Fibroblast of skin of left quadriceps (primary cell): ENCODE measurements around the gene KCNJ10.

Source experiments
- DNase-seq, 2 experiments: peaks; one replicate each; pipeline ENCODE4 v3.0.0-alpha.2; 2013; ENCODE audit warnings: low read depth in 2 of 2

The KCNJ10 gene

DNA sequence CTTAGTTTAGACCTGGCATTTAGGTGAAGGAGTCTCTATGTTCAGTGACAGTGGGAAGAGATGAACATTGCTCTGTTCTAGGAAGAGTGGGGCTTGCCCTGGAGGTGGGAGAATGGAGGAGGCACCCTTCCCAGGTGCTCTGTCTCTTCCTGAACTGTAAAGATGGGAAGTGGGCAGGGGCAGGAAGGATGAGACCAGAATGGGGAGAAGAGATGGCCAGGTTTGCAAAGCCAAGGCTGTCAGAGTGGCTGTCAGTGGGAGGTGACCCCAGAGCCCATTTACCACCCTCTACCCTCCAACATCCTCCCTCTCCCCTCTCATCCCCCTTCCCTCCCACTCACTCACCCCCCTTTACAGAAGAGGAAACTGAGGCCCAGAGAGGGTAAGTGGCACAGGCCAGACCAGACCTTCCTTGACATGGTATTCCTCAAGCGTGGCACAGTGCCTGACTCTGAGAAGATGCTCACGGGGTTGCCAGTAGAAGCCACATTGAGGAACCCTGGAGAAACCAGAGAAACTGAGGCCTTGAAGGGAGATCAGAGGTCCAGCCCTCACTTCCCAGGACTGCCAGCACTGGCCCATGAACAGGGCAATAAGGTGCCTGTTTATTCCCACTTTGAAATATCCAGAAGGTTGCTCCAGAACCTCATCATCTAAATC, 29.9 kb upstream of the KCNJ10 start:
- no peak for DNase-seq

DNA sequence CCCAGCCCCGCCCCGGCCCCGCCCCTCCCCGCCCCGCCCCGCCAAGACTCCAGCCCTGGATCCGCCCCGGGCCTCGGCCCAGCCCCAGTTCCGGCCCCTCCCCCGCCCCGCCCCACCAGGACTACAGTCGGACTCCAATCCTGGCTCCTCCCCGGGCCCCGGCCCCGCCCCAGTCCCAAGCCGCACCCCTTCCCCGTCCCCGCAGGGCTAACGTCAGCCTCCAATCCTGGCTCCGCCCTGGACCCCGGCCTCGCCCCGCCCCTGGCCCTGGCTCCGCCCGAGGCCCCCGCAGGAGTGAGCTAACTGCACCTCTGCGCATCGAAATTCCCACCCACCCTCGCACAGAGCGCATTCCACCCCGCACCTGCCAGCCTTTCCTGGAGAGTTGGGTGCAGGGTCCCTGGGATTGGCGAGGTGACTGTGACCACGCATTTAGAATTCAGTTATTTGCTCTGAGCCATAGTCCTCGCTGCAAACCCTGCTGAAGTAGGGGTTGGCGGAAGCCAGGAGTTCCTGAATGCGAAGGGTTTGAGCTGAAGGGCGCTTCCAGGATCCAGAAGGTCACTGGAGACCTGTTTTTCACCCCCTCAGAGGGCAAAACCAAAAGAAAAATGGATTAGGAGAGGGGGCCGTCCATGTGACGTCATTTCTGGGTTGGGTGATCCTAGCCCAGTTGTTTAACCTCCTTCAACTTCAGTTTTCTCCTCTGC, 29.0 kb upstream of the KCNJ10 start:
- DNase-seq: peak; percentile 83 to 85

DNA sequence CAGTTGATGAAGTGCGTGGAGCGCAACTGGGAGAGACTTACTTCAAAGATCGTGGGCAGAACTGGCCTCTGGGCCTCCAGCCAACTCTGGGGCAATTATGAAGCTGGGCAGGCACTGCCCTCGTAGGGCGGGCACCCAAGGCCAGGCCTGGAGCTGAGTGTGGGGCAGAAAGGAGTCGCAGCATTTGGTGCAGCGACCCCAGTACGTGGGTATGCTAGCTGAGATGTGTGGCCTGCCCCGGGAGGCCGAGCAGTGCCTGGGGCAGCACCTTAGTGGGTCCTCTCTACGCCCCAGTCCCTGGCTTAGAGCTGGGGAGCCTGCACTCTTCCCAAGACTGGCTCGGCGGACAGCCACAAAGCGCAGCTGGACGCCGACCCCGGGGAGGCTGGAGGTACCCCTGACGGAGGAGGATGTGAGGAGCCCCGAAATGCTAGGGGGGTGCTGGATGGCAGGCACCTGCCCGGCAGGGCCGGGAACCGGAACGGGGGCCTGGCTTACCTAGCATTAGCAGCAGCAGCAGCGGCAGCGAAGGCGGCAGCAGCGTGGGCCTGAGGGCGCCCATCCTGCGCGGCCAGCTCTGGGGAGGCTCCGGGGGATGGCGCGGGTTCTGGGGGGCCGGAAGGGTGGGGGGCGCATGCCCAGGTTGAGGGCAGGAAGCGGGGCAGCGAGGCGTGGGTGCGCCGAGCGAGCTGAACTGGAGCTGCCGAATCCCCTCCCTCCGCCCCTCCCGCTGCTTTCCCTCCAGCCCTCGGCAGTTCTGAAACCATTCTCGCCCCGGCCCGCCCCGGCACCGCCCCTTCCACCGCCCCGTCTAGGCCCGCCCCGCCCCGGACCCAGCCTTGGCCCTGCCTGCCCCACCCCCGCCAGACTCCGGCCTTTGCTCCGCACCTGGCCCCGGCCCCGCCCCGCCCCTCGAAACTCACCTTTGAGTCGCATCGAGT, 28.2 kb upstream of the KCNJ10 start, which contains the start of gene IGSF8:
Gene IGSF8, minus strand, starts transcription at position 709 of the 941 bp plus-strand sequence. Its CDS starts 147 bp downstream, at position 562.
- DNase-seq: peak; percentile 49 to 52

DNA sequence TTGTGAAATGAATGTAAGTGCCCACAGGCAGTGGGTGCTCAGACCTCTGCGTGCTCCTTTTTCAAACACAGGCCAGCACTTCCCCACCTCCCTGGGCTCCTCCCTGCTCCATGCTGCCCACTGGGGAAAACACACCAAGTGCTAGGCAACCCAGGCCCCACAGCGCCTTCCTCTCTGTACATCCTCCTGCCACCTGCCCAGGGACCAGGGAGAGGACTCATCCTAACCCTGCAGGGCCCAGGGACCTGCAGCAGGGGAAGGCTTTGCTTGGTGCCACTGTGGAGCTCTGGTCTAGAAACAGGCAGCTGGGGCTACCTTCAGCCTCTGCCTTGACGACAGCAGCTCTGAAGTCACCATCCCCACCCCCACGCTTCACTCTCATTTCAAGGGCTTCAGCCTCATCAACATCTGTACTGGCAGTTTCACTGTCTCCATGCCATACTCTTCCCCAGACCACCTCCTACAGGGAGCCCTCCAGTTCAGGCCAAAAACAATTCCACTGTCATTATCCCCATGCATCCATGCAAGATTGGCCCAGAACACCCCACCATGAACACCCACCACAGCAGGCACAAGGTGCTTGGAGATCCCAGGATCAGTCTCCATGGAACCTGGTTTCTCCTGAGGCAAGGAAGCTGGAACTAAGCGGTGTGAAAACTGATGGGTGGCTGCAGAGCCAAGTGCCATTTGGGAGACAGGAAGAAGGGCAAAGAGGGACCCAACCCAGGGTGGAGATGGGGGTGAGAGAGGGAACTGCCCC, 27.4 kb upstream of the KCNJ10 start:
- DNase-seq: no peak

DNA sequence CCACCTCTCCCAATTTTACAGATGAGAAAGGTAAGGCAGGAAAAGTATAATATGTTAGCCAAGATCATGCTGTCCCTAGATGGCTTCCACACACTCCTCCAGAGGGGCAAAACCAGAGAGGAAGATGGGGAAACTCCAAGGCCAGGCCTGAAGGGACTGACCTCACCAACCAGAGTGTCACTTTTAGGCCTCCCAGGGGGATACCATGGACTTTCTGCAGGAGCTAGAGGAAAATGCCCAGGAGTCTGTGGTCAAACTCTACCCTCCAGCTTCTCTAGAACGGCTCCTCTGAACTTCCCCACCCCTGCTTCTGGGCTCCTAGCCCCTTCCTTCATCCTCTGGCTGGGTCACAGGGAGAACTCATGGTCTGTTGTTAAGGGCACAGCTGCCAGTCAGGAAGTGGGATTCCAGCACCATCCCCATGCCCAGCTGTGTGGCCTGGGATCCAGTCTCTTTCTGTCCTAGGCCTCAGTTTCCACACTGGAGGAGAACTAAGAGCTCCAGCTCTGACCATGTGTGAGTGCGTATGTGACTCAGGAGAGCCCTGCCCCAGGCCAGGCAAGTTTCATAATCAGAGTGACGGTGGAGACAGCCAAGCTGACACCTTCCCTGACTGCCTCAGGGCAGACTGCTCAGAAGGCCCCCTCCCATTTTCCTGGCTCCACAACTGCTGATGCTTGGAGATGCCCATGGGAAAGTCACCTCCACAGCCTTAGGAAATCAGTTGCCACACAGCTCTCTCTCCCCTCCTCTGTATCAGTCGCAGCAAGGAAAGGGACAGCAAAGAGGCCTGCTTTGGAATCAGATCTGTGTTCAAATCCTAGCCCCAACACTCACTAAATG, 26.5 kb upstream of the KCNJ10 start:
- DNase-seq: no peak

DNA sequence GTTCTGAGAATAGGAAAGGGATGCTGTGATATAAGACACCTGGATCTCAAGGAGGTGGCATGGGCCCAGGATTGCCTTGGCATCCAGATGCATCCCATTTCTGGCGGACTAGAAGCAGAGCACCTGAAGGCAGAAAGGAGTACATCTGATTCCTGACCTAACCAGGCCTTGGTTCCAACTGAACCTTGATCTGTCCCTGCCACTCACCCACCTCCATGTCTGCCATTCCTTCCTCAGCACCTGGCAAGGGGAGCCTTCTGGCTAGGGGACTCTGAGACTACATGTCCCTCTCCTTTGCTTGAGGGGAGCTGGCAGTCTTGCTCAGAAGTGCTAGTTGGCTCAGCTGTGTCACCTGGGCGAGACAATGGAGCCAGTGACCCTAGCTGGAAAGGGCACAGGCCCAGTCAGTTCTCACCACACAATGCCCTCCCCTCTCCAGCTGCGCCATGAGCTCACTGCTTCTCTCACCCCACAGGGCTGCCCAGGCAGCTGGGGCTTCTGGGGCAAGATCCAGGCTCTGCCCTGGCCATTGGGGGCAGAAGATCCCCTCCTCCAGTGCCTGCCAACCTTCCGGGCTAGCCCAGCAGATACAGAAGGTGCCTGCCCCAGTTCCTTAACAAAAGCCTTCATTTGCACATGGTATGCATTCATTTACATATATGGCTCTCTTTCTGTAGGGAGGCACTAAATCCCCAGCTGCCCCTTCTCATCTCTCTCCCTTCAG, 25.6 kb upstream of the KCNJ10 start:
- DNase-seq: no peak

DNA sequence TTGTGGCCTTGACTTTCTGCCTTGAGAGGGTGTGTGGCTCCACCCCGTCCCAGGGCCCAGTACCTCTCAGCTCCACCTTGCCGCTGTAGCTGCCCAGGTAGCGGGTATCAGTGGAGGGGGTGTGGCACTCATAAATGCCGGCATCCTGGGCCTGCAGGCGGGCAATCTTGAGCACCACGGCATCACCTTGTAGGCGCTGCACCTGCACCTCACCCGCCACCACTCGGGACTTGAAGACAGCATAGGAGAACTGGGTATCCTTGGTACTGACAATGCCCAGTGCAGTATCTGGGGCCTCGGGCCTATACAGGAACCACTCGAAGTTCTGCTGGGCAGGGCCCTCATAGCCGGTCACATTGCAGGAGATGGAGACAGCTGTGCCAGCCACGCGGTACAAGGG, 24.8 kb upstream of the KCNJ10 start:
- DNase-seq: no peak

DNA sequence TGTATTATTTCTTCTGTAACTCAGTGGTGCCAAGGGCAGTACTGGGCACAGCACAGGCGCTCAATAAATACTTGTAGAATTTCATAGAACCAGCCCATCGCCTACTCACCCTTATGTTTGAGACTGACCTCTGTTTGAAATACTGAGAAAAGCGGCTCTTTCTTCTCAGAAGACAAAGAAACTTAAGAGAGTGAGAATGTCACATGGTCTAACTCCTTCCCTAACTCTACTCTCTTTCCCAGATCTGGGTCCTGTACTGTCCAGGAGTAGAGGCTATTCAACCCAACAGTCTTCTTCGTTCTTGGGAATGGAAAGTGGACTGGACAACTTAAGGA, 24.3 kb upstream of the KCNJ10 start:
- DNase-seq: no peak

DNA sequence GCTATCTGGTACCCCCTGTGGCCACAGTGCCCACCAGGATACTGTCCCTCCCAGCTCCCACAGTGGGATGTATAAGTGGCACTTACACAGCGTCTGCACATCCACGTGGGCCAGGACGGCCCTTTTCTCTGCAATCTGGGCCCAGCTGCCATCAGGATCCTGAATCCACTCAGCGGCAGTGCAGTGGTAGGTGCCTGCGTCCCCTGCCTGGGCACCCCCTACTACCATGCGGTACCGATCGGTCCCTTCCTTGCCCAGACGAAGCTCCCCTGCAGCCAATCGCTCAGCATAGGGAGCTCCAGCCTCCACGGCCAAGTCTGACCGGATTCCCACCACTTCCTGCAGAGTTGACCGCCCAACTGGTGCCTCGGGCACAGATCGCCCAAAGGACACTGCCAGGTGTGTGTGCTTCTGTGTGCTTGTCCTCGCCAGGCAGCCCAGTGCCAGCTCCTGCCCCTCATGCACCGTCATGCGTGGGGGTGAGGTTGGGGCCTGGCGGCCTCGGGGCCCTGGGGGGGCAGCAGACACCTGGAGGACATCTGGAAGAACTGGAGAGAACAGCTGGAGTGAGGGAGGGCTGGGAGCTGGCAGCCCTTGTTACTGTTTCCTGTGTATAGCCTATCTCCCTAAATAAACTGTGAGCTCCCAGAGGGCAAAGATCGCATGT, 23.8 kb upstream of the KCNJ10 start:
- DNase-seq: no peak

DNA sequence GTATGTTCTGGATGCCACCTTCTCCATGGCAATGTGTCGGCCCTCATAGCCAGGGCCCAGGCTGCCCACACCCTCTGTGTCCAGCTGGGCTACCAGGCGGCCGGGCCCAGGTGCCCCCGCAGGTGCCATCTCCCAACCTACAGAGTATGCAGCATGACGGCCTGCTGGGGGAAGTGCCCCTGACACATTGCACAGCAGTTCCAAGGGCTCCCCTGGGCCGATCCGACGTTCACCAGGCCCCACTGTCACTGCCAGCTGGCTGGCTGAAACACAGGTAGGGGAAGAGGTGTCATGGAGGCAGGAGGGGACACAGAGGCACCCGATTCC, 23.1 kb upstream of the KCNJ10 start:
- DNase-seq: no peak

DNA sequence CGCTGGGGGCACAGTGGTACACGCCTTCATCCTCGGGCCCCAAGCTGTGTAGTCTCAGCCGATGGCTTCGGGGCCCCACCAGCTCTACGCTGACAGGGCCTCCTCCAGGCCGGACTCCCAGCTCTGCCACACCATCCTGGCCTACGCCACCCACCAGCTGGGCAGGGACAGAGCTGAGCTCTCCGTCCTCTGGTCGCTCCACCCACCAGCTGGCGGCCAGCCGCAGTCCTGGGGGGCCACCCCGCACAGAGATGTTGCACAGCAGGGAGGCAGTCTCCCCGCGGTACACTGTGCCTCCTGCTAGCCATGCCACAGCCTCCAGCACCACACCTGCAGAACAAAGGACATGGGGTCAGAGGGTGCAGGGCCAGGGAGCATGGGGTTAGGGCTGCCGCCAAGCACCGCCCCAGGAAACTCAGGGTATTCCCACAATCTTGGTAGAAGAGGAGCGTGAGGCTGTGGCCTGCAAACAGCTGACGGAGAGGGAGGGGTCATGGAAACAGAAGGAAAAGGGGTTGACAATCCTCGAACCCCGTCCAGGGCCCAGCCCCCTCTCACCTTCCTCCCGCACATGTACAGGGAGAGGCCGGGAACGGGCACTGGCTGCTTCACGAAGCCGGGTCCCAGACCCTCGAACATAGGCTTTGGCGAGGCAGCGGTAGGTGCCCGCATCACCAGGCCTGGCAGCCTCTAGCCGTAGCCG, 22.6 kb upstream of the KCNJ10 start:
- no peak for DNase-seq

DNA sequence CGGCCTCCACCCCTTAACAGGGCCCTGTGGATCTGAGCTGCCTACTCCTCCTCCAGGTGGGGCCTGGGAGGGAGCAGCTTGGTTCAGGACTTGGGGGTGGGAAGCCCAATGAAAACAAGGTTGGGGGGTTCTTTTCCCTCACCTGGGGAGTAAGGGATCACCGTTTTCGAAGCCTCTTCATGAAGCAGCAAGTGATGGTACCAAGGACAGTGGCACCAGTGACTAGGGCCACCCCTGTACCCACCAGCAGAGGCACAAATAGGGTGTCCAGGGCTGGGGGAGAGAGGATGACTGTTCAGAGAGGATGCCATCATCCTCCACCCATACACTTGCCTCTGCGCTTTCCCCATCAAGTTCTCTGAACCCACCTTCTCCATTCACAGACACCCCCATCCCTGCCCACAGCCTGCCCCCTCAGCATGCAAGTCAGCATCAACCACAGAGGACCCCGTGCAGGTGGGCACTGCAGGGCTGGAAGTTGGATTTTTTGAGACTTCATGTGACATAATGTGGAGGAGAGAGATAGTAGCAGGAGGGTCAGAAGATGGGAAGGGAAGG, 21.8 kb upstream of the KCNJ10 start:
- DNase-seq: no peak

DNA sequence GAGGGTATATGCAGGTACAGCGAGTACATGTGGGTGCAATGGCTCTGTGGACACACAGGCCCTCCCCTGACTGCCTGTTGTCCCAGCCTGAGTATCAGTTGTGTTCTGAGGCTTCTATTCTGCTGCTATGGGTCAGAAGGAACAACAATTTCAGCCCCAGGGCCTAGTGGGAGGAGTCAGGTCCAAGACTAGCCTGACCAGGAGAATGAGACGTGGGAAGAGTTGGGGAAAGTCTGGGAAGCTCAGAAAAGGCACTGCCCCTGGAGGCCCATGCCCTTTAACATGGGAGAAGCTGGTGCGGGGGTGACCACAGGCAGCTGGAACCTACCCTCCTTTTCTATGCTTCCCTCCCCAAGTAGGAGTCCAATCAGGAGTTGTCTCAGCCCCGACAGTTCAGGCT, 20.8 kb upstream of the KCNJ10 start:
- no peak for DNase-seq

DNA sequence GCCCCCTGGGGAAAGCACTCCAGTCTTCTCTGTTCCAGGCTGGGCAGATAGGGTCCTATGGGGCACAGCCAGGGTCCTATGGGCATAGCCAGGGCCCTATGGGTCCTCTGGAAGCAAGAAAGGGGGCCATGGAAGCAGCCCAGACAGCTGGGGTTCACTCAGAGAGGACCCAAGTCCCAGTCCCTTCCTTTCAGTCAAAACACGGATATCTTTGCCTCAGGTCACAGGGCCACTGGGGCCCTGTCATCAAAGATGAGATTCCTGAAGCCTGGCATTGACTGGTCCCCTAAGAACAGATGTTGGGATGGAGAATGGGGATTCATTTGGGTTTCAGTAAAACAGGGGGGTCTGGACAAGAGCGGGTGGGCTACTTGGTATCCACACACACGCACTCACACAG, 19.9 kb upstream of the KCNJ10 start:
- no peak for DNase-seq

DNA sequence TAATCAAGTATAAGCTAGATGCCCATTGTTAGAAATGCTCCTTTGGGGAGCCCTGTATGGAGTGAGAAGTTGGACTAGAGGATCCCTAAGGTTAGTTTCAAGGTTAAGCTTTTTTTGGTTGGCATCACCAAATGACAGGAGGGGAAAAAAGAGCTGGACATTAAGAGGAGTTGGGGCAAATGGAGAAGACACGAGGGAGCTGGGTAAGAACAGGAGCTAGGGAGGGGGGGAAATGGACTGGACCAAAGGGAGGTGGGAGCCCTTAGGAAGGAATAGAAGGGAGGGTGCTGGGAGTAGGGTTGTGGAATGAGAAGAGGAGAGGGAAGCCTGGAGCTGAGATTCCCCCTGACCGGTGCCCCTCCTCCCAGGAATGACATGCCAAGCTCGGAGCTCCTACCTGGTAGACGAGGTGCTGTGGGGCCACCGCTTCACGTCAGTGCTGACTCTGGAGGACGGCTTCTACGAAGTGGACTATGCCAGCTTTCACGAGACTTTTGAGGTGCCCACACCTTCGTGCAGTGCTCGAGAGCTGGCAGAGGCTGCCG, 17.2 kb upstream of the KCNJ10 start:
- DNase-seq: no peak

DNA sequence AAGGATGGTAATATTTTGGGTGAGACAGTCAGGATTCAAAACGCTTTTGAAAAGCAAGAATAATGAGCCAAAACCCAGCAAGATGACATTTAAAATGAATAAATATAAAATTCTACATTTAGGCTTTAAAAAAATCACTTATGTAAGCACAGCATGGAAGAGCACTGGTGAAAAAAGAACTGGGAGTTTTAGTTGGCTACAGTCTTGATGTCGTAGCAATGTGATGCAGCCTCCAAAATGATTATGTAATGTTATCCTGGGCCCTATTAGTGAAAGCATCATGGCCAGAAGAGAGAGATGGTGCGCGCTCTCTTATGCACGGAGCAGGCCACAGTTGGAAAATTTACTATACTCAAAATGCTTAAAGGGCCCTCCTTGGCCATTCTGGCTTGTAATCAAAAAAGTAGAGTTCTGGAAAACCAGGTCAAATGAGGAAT, 16.5 kb upstream of the KCNJ10 start:
- DNase-seq: no peak

DNA sequence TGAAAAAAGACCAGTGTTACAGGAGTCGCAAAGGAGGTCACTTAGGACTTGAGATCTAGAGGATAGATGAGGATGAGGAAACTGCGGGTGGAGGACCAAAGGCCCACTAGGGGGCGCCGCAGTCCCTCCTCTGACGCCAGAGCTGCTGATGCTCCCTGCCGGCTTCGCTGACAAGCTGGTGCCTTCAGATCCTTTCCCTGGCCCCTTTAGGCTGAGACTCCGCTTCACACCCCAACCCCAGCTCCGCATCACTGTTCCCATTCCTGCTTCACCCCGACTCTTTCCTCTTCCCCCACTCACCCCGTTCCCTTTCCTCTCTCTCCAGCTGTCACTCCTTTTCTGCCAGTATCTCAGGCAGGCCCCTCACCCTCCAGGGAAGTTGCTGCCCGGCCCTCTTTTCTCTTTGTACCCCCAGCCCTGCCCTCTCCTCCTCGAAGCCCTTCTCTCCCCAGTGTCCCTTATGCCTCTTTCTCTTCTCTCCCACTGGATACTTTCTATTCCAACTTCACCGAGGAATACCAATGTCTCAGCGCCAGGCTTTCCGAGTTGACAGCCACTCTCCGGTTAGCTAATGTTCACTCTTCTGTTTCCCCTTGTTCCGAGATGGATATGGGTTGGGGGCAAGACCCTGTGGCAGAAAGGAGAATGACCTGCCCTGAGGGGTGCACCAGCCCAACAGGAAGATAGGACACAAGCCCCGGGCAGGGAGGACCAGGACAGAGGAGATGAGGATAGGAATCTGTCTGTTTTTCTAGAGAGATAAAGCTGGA, 15.9 kb upstream of the KCNJ10 start:
- peak; percentile 25 for DNase-seq
